ENCODE results near the gene CDH13. TPM values are rescaled to one million over a fixed set of nuclear protein-coding genes. Genes with fewer than 3 reads are reported as not detected.

The CDH13 gene
- total and polyA plus RNA-seq, 2 experiments from 2014 or later: 1.2 to 1.5 TPM

DNA sequence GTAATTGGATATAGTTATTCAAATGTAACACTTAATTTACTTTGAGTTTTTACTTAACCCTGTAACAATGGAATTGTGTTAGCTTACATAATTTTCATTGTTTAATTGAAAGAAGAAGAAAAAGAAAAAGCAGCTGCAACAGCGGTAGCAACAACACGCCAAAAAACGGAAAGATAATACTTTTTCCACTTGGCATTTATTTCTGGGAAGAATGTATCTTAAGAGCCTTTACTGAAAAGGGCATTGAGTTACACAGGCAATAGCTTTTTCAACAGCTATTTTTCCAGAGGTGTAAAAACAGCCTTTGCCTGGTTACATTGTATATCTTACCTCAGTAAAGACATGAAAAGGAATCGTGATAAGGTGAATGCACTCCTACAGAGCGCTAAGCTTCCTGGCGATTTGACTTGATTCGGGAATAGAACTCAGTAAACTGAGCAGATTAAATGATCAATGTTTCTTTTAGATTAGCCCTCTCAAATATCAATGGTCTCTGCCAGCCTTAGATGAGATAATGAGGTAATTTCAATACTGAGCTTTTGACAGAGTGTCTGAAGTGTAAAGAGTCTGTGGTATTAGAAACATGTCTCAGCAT, 311.3 kb downstream of the CDH13 start:
- no peak for DNase-seq (ENCODE audit: low spot score)
- Histone ChIP-seq H3K4me2 (no peak overlapping the region), H3K9me2 (replicated peaks; ENCODE audit: insufficient read depth) (no peaks in the 10 kb centered on the region), H3K4me1 (ENCODE audit: insufficient read depth) (no peaks in the 10 kb centered on the region), H4K20me1 (ENCODE audit: insufficient read depth, poor library complexity, severe bottlenecking) (no peaks in the 10 kb centered on the region), H2AFZ (no peak overlapping the region), H3K27ac (no peak overlapping the region), H3K27me3 (no peaks in the 10 kb centered on the region), H3K36me3 (replicated peaks; ENCODE audit: insufficient read depth, low read depth) (no peaks in the 10 kb centered on the region), H3K4me3 (no peak overlapping the region), H3K9me3 (ENCODE audit: low read depth) (no peaks in the 10 kb centered on the region), H3K79me2 (no peaks in the 10 kb centered on the region)
- TF ChIP-seq EZH2 (IDR thresholded peaks at IDR 0.05; ENCODE audit: borderline replicate concordance): no peak
- no peak for TF ChIP-seq CTCF (IDR thresholded peaks at IDR 0.05; ENCODE audit: poor library complexity)
- no peak for TF ChIP-seq EZH2phosphoT487 (IDR thresholded peaks at IDR 0.05; ENCODE audit: low read depth, severe bottlenecking, unreplicated experiment)
- WGBS (ENCODE audit: low lambda C conversion rate, missing lambda C conversion rate): 69% methylated on average over 7 of the region's 7 CpGs

DNA sequence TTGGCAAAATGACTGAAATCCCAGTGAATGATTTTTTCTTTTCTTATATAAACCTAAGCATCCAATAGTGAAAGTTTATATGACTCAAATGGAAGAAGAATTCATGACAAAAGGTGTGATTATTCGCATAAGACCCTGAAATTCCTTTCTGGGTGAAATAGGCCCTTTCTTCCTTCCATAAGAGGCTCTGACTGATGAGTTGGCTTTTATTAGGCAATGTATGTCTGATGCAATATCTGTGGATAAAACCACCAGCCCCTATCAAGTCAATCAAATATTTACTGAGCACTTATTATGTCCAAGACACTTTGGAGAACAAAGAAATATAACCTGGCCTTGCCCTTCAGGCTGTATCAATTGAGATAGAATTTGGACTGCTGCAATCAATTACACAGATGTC, 316.6 kb downstream of the CDH13 start:
- Histone ChIP-seq H3K79me2 (no peaks in the 10 kb centered on the region), H3K27ac (no peak overlapping the region), H3K4me2 (no peak overlapping the region), H3K36me3 (replicated peaks; ENCODE audit: insufficient read depth, low read depth) (no peaks in the 10 kb centered on the region), H3K9me2 (replicated peaks; ENCODE audit: insufficient read depth) (no peaks in the 10 kb centered on the region), H3K4me1 (ENCODE audit: insufficient read depth) (no peaks in the 10 kb centered on the region), H4K20me1 (ENCODE audit: insufficient read depth, poor library complexity, severe bottlenecking) (no peaks in the 10 kb centered on the region), H3K9me3 (ENCODE audit: low read depth) (no peaks in the 10 kb centered on the region), H2AFZ (no peak overlapping the region), H3K4me3 (no peak overlapping the region), H3K27me3 (no peaks in the 10 kb centered on the region)
- TF ChIP-seq EZH2 (IDR thresholded peaks at IDR 0.05; ENCODE audit: borderline replicate concordance): no peak
- no peak for TF ChIP-seq EZH2phosphoT487 (IDR thresholded peaks at IDR 0.05; ENCODE audit: low read depth, severe bottlenecking, unreplicated experiment)
- TF ChIP-seq CTCF (IDR thresholded peaks at IDR 0.05; ENCODE audit: poor library complexity): no peak
- no peak for DNase-seq (ENCODE audit: low spot score)
- 89% methylated on average over 1 of the region's 1 CpG for WGBS (ENCODE audit: low lambda C conversion rate, missing lambda C conversion rate)

DNA sequence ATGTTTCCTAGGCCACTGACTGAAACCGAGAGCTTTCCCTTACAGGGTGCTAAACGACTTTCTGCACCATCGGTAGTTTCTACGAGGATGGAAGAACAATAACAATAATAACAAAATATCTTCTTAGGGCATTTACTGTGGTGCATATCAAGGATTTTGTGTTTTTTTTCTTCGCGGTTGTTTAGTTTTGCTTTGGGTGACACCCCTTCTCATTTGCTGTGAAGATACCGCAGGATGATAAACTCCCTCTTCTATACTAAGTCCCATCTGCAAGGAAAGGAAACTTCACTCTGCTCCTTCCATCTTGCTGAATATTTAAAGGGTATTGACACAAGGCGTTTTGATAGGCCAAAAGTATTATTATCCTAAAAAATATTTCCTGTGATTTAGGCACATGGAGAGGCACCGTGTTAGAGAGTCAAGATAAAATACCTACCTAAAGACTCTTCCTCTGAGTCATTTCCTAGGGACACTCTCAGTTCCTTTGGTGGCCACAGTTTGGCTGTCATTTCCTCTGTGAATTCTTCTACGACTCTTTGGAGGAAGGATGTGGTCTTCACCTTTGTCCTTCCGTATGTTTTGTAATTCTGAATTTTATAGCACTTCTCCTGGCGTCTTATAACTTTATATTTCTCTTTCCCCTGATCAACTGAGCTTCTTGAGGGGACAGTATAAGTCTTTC, 318.8 kb downstream of the CDH13 start:
- H3K4me3 ChIP-seq: no peak overlapping the region
- H3K4me1 ChIP-seq (ENCODE audit: insufficient read depth): no peaks in the 10 kb centered on the region
- no peaks in the 10 kb centered on the region for H3K9me2 ChIP-seq (replicated peaks; ENCODE audit: insufficient read depth)
- no peaks in the 10 kb centered on the region for H3K9me3 ChIP-seq (ENCODE audit: low read depth)
- WGBS (ENCODE audit: low lambda C conversion rate, missing lambda C conversion rate): 90% methylated on average over 12 of the region's 12 CpGs
- no peak for DNase-seq (ENCODE audit: low spot score)
- H4K20me1 ChIP-seq (ENCODE audit: insufficient read depth, poor library complexity, severe bottlenecking): no peaks in the 10 kb centered on the region
- H3K79me2 ChIP-seq: no peaks in the 10 kb centered on the region
- no peak overlapping the region for H2AFZ ChIP-seq
- H3K36me3 ChIP-seq (replicated peaks; ENCODE audit: insufficient read depth, low read depth): no peaks in the 10 kb centered on the region
- no peak for TF ChIP-seq EZH2phosphoT487 (IDR thresholded peaks at IDR 0.05; ENCODE audit: low read depth, severe bottlenecking, unreplicated experiment)
- TF ChIP-seq EZH2 (IDR thresholded peaks at IDR 0.05; ENCODE audit: borderline replicate concordance): no peak
- TF ChIP-seq CTCF (IDR thresholded peaks at IDR 0.05; ENCODE audit: poor library complexity): no peak
- H3K4me2 ChIP-seq: no peak overlapping the region
- H3K27ac ChIP-seq: no peak overlapping the region
- no peaks in the 10 kb centered on the region for H3K27me3 ChIP-seq

Measured in hepatocyte (in vitro differentiated cells).